Mesothelial cell of epicardium (in vitro differentiated cells): Measurements from ENCODE around the gene HHIP. TPM values are rescaled to one million over a fixed set of nuclear protein-coding genes. Genes with fewer than 3 reads are reported as not detected.

Experiments
- DNase-seq, 2 experiments: peaks; one replicate each; pipeline ENCODE4 v3.0.0; 2021; ENCODE audit warnings: low spot score in 2 of 2; ENCODE audit not compliant: unreplicated experiment in 2 of 2
- H3K27ac Mint-ChIP-seq: 2 replicates; pipeline ENCODE4 v1.8.0; 2021; ENCODE audit warnings: mixed read lengths
- H3K27me3 Mint-ChIP-seq: 2 replicates; pipeline ENCODE4 v1.8.0; 2021; ENCODE audit warnings: low read depth, mixed read lengths
- H3K36me3 Mint-ChIP-seq: 2 replicates; pipeline ENCODE4 v1.8.0; 2021; ENCODE audit warnings: mixed read lengths
- H3K4me1 Mint-ChIP-seq: 2 replicates; pipeline ENCODE4 v1.8.0; 2021; ENCODE audit warnings: mixed read lengths
- H3K4me3 Mint-ChIP-seq: 2 replicates; pipeline ENCODE4 v1.8.0; 2021; ENCODE audit warnings: mild to moderate bottlenecking, moderate library complexity, mixed read lengths
- H3K9me3 Mint-ChIP-seq: 2 replicates; pipeline ENCODE4 v1.8.0; 2021; ENCODE audit warnings: mixed read lengths
- CTCF ChIP-seq: fragments of 200-600 bp; sonication (generic); IDR thresholded peaks from one replicate; pipeline ENCODE4 v1.5.0; 2021; ENCODE audit warnings: antibody characterized with exemption; ENCODE audit not compliant: unreplicated experiment
- total RNA-seq: library from RNA; stranded (reverse); gene quantifications from 3 replicates; pipeline ENCODE4 v1.2.1, GENCODE V29; 2021

HHIP gene
- total RNA-seq, 1 donor from 2014 or later, result 4.0 TPM

GRCh38 chr4:144645102-144645630, 790 bp upstream of the HHIP start:
- TF ChIP-seq CTCF, result no peak
- Mint-ChIP-seq H3K4me1 (peaks cover 24% of the 10 kb centered on the region), H3K36me3 (no peaks in the 10 kb centered on the region), H3K4me3 (peak overlapping the region; percentile 65), H3K27me3 (peaks cover 35% of the 10 kb centered on the region), H3K9me3 (no peaks in the 10 kb centered on the region), H3K27ac (no peak overlapping the region)
- DNase-seq, result no peak

GRCh38 chr4:144646523-144647094, 653 bp downstream of the HHIP start:
- Mint-ChIP-seq H3K27ac (peak overlapping the region; percentile 67), H3K4me1 (peaks cover 31% of the 10 kb centered on the region), H3K4me3 (peak overlapping the region; percentile 87), H3K27me3 (peaks cover 35% of the 10 kb centered on the region), H3K36me3 (no peaks in the 10 kb centered on the region), H3K9me3 (no peaks in the 10 kb centered on the region)
- peak in 1 of 2 experiments; percentile 41 for DNase-seq
- no peak for TF ChIP-seq CTCF

GRCh38 chr4:144647095-144647561, 1.2 kb downstream of the HHIP start:
- Mint-ChIP-seq H3K4me3 (peak overlapping the region; percentile 87), H3K27me3 (peaks cover 35% of the 10 kb centered on the region), H3K36me3 (no peaks in the 10 kb centered on the region), H3K9me3 (no peaks in the 10 kb centered on the region), H3K27ac (no peak overlapping the region), H3K4me1 (peaks cover 31% of the 10 kb centered on the region)
- DNase-seq, result no peak
- TF ChIP-seq CTCF, result no peak

GRCh38 chr4:144647590-144647989, 1.6 kb downstream of the HHIP start:
- peak overlapping the region; percentile 87 for H3K4me3 Mint-ChIP-seq
- no peak for DNase-seq
- no peak for TF ChIP-seq CTCF
- H3K27ac Mint-ChIP-seq, result no peak overlapping the region
- H3K9me3 Mint-ChIP-seq, result no peaks in the 10 kb centered on the region
- peaks cover 31% of the 10 kb centered on the region for H3K4me1 Mint-ChIP-seq
- peaks cover 35% of the 10 kb centered on the region for H3K27me3 Mint-ChIP-seq
- H3K36me3 Mint-ChIP-seq, result no peaks in the 10 kb centered on the region

GRCh38 chr4:144648042-144648441, 2.1 kb downstream of the HHIP start:
- no peak for TF ChIP-seq CTCF
- DNase-seq, result no peak
- H3K27ac Mint-ChIP-seq, result no peak overlapping the region
- peaks cover 35% of the 10 kb centered on the region for H3K27me3 Mint-ChIP-seq
- H3K4me1 Mint-ChIP-seq, result peaks cover 31% of the 10 kb centered on the region
- peak overlapping the region; percentile 87 for H3K4me3 Mint-ChIP-seq
- no peaks in the 10 kb centered on the region for H3K36me3 Mint-ChIP-seq
- no peaks in the 10 kb centered on the region for H3K9me3 Mint-ChIP-seq
